SK-N-SH treated with all-trans-retinoic acid at 6 μM for 48 hours (cell line): Measurements from ENCODE around the gene SLC28A1.

Experiments
- ARNTL ChIP-seq: fragments of 450-650 bp; formaldehyde crosslinking; IDR thresholded peaks from 2 replicates; pipeline ENCODE4 v1.5.0; 2020; ENCODE audit warnings: low read depth, mild to moderate bottlenecking, moderate library complexity, borderline replicate concordance
- PATZ1 ChIP-seq: fragments of 250-450 bp; sonication (Bioruptor Pico); IDR thresholded peaks from 2 replicates; pipeline ENCODE4 v1.8.0; 2020; ENCODE audit warnings: mild to moderate bottlenecking, moderate library complexity, borderline replicate concordance
- TCF4 ChIP-seq: fragments of 250-450 bp; sonication (Bioruptor Pico); IDR thresholded peaks from 2 replicates; pipeline ENCODE4 v1.8.0; 2021; ENCODE audit warnings: mild to moderate bottlenecking, moderate library complexity, borderline replicate concordance
- ZFP3 ChIP-seq: fragments of 250-450 bp; sonication (Bioruptor Pico); IDR thresholded peaks from 2 replicates; pipeline ENCODE4 v1.5.0; 2020; ENCODE audit warnings: mild to moderate bottlenecking, moderate library complexity

- no peak for TF ChIP-seq PATZ1 (CRISPR knock-in tag)
- no peak for TF ChIP-seq ZFP3 (CRISPR knock-in tag)
- no peak for TF ChIP-seq ARNTL (CRISPR knock-in tag)
- TF ChIP-seq TCF4 (CRISPR knock-in tag) = no peak
Measured at GRCh38 chr15:84863565-84864443, 20.7 kb upstream of the SLC28A1 start.
